Bronchial epithelial cell (primary cell): Measurements from ENCODE around the gene HOXB9. TPM values are rescaled to one million over a fixed set of nuclear protein-coding genes. Genes with fewer than 3 reads are reported as not detected.

Experiments used
- total RNA-seq: library from RNA; depleted of rRNA; stranded (reverse); fragments of >200 nt; gene quantifications from 2 replicates; pipeline ENCODE4 v1.2.1, GENCODE V29; 2014

HOXB9 gene
- total RNA-seq, 1 donor from 2014 or later = not detected

Other genes with a start within 250 kb of the HOXB9 start
- gene SKAP1, start 196.1 kb downstream of the HOXB9 start, total RNA-seq = not detected in 2 replicates
- under 0.01 TPM in 1 of 2 replicates, not detected in the other for gene HOXB1, start 95.3 kb downstream of the HOXB9 start, total RNA-seq
- gene HOXB2, start 81.2 kb downstream of the HOXB9 start, total RNA-seq = not detected in 2 replicates
- gene HOXB4, start 48.0 kb downstream of the HOXB9 start, total RNA-seq = not detected in 2 replicates
- gene HOXB3, start 36.1 kb downstream of the HOXB9 start, total RNA-seq = not detected in 2 replicates
- gene HOXB5, start 32.6 kb downstream of the HOXB9 start, total RNA-seq = not detected in 2 replicates
- gene HOXB6, start 21.4 kb downstream of the HOXB9 start, total RNA-seq = not detected in 2 replicates
- not detected in 2 replicates for gene HOXB7, start 15.3 kb downstream of the HOXB9 start, total RNA-seq
- not detected in 2 replicates for gene HOXB8, start 11.1 kb downstream of the HOXB9 start, total RNA-seq
- gene PRAC1, start 96.2 kb upstream of the HOXB9 start, total RNA-seq = not detected in 2 replicates
- gene PRAC2, start 96.8 kb upstream of the HOXB9 start, total RNA-seq = not detected in 2 replicates
- gene HOXB13, start 102.4 kb upstream of the HOXB9 start, total RNA-seq = not detected in 2 replicates
- gene TTLL6, start 190.9 kb upstream of the HOXB9 start, total RNA-seq = not detected in 2 replicates
- 30.3 and 60.3 TPM in 2 replicates for gene CALCOCO2, start 204.7 kb upstream of the HOXB9 start, total RNA-seq